Kasumi-1 (cell line): Measurements from ENCODE around the gene BEGAIN.

Experiments
- DNase-seq, 2 experiments: peaks; one replicate each; lab custom pipeline; 2025; lab: John Stamatoyannopoulos, UW

Gene BEGAIN

GRCh38 chr14:100549834-100550625, 37.2 kb downstream of the BEGAIN start:
- DNase-seq = no peak

GRCh38 chr14:100548939-100549338, 38.3 kb downstream of the BEGAIN start:
- DNase-seq = no peak

GRCh38 chr14:100548295-100548655, 38.9 kb downstream of the BEGAIN start:
- DNase-seq = no peak

- peak; percentile 94 for DNase-seq
Observed at GRCh38 chr14:100547633-100548294, 39.5 kb downstream of the BEGAIN start.

- DNase-seq = no peak
Observed at GRCh38 chr14:100546051-100546443, 41.2 kb downstream of the BEGAIN start.

GRCh38 chr14:100545359-100545758, 41.9 kb downstream of the BEGAIN start:
- no peak for DNase-seq

- no peak for DNase-seq
Observed at GRCh38 chr14:100544506-100545141, 42.6 kb downstream of the BEGAIN start.

GRCh38 chr14:100543471-100544455, 43.5 kb downstream of the BEGAIN start:
- no peak for DNase-seq

- no peak for DNase-seq
Observed at GRCh38 chr14:100542619-100543205, 44.5 kb downstream of the BEGAIN start.

- DNase-seq = no peak
Observed at GRCh38 chr14:100541621-100542560, 45.3 kb downstream of the BEGAIN start.

- no peak for DNase-seq
Observed at GRCh38 chr14:100540926-100541620, 46.1 kb downstream of the BEGAIN start.

GRCh38 chr14:100540141-100540925, 46.9 kb downstream of the BEGAIN start:
- DNase-seq = no peak

- no peak for DNase-seq
Observed at GRCh38 chr14:100539766-100540140, 47.5 kb downstream of the BEGAIN start.

- no peak for DNase-seq
Observed at GRCh38 chr14:100539003-100539660, 48.1 kb downstream of the BEGAIN start.

GRCh38 chr14:100538351-100539002, 48.7 kb downstream of the BEGAIN start:
- DNase-seq = no peak

- DNase-seq = no peak
Observed at GRCh38 chr14:100537446-100538350, 49.5 kb downstream of the BEGAIN start.
